HS-5 (cell line): Measurements from ENCODE around the gene SPACA4.

Experiments used
- DNase-seq: peaks from one replicate; pipeline ENCODE4 v3.0.0-alpha.2; 2012; ENCODE audit warnings: low read depth

SPACA4 gene

GRCh38 chr19:48596679-48597465, 9.7 kb upstream of the SPACA4 start:
- DNase-seq, result no peak

- no peak for DNase-seq
Observed at GRCh38 chr19:48598996-48599700, 7.4 kb upstream of the SPACA4 start.

GRCh38 chr19:48600679-48601417, 5.7 kb upstream of the SPACA4 start:
- DNase-seq, result no peak

- DNase-seq, result no peak
Observed at GRCh38 chr19:48603001-48603400, 3.5 kb upstream of the SPACA4 start.

- no peak for DNase-seq
Observed at GRCh38 chr19:48603449-48603848, 3.1 kb upstream of the SPACA4 start.

- no peak for DNase-seq
Observed at GRCh38 chr19:48603850-48604249, 2.7 kb upstream of the SPACA4 start.

GRCh38 chr19:48607359-48607755, 815 bp downstream of the SPACA4 start:
- no peak for DNase-seq

GRCh38 chr19:48608798-48609263, 2.3 kb downstream of the SPACA4 start:
- no peak for DNase-seq

GRCh38 chr19:48609571-48610108, 3.1 kb downstream of the SPACA4 start:
- DNase-seq, result no peak

- no peak for DNase-seq
Observed at GRCh38 chr19:48611872-48612271, 5.3 kb downstream of the SPACA4 start.

- no peak for DNase-seq
Observed at GRCh38 chr19:48613024-48613851, 6.7 kb downstream of the SPACA4 start.

- DNase-seq, result no peak
Observed at GRCh38 chr19:48613852-48614435, 7.4 kb downstream of the SPACA4 start.

- DNase-seq, result no peak
Observed at GRCh38 chr19:48614436-48615230, 8.1 kb downstream of the SPACA4 start, which contains the start of gene FAM83E. TSS of gene FAM83E (minus strand) at chr19:48615076. CDS start at chr19:48613372, 1,704 bp downstream.

- DNase-seq, result no peak
Observed at GRCh38 chr19:48615231-48616040, 8.9 kb downstream of the SPACA4 start.

- DNase-seq, result no peak
Observed at GRCh38 chr19:48616041-48616436, 9.5 kb downstream of the SPACA4 start.

GRCh38 chr19:48616491-48617056, 10.0 kb downstream of the SPACA4 start:
- no peak for DNase-seq

- no peak for DNase-seq
Observed at GRCh38 chr19:48617146-48617937, 10.8 kb downstream of the SPACA4 start.

GRCh38 chr19:48618278-48618915, 11.9 kb downstream of the SPACA4 start:
- no peak for DNase-seq
